Measurements from ENCODE around the gene RC3H1. TPM values are rescaled to one million over a fixed set of nuclear protein-coding genes. Genes with fewer than 3 reads are reported as not detected.
A peak's percentile ranks its signal among the peaks of the same experiment; 100 is the strongest.
"Not testable (repeated sequence)": the region's sequence is repeated elsewhere in the genome, so short reads cannot be mapped to it uniquely, and the experiment has no call there.

Gene RC3H1, protein sequence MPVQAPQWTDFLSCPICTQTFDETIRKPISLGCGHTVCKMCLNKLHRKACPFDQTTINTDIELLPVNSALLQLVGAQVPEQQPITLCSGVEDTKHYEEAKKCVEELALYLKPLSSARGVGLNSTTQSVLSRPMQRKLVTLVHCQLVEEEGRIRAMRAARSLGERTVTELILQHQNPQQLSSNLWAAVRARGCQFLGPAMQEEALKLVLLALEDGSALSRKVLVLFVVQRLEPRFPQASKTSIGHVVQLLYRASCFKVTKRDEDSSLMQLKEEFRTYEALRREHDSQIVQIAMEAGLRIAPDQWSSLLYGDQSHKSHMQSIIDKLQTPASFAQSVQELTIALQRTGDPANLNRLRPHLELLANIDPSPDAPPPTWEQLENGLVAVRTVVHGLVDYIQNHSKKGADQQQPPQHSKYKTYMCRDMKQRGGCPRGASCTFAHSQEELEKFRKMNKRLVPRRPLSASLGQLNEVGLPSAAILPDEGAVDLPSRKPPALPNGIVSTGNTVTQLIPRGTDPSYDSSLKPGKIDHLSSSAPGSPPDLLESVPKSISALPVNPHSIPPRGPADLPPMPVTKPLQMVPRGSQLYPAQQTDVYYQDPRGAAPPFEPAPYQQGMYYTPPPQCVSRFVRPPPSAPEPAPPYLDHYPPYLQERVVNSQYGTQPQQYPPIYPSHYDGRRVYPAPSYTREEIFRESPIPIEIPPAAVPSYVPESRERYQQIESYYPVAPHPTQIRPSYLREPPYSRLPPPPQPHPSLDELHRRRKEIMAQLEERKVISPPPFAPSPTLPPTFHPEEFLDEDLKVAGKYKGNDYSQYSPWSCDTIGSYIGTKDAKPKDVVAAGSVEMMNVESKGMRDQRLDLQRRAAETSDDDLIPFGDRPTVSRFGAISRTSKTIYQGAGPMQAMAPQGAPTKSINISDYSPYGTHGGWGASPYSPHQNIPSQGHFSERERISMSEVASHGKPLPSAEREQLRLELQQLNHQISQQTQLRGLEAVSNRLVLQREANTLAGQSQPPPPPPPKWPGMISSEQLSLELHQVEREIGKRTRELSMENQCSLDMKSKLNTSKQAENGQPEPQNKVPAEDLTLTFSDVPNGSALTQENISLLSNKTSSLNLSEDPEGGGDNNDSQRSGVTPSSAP
- total RNA-seq (2014; rRNA removed; shearing (Covaris generic); ENCODE audit: low replicate concordance), result 6.9 and 9.4 TPM in 2 replicates

GRCh38 chr1:174022080-174022975 is at the start of gene RC3H1:
RC3H1 (minus strand) TSS chr1:174022357; CDS start chr1:173992985, 29,372 bp downstream.
- peak; percentile 89 for DNase-seq (ENCODE audit: low read depth)
- in situ Hi-C loops (cut with HindIII; ENCODE audit: low pct_unique_long_range_greater_than_20kb, low sequenced_read_pairs), result no loop called here

DNA sequence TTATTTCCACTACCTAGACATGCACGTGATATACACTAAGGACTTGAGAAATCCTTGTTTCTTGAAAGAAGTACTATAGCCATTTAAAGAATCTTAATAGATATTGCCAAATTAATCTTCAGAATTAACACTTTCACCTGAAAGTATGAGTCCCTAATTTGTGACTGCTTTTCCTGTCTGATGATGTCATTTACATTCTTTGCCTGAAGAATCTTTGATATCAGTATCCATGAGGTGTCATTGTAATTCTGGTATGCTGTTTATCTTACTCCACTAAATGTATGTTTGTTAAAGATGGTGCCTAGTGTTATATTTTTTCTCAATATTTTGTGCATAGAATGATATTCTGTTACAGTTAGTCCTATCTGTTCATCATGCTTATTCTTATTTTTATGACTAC is 48.5 kb upstream of the RC3H1 start:
- DNase-seq (ENCODE audit: low read depth), result no peak
- in situ Hi-C loops (cut with HindIII; ENCODE audit: low pct_unique_long_range_greater_than_20kb, low sequenced_read_pairs), result no loop called here

- in situ Hi-C loops (cut with HindIII; ENCODE audit: low pct_unique_long_range_greater_than_20kb, low sequenced_read_pairs), result no loop called here
- DNase-seq (ENCODE audit: low read depth), result no peak
These were observed 45.8 kb upstream of the RC3H1 start for GRCh38 chr1:174068000-174068399.

DNA sequence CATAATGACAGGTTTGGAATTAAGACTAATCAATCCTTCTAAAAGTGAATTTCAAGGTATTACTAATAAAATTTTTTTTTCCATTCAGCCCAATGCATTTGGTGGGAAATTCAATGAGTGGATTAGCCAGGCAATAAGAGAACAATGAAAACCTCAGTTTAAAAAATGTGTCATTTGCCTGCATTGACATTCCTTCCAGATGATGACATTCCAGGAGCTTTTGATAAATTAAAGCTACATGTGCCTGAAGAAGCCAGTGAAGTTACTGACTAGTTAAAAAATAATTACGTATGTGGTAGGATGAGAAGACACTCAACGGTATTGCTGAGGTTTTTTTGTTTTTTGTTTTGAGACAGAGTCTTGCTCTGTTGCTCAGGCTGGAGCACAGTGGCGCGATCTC is 37.9 kb upstream of the RC3H1 start:
- in situ Hi-C loops (cut with HindIII; ENCODE audit: low pct_unique_long_range_greater_than_20kb, low sequenced_read_pairs), result no loop called here
- DNase-seq (ENCODE audit: low read depth), result peak; percentile 7

DNA sequence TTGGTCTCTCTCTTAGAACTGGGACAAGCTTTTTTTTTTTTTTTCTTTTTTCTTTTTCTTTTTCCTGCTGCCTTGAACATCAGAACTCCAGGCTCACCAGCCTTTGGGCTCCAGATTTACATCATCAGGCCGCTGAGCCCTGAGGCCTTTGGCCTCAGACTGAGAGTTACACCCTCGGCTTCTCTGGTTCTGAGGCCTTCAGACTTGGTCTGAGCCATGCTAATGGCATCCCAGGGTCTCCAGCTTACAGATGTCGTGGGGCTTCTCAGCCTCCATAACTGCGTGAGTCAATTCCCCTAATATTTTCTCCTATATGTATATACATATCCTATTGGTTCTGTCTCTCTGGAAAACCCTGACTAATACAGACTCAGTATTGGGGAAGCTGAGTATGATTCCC is 36.5 kb upstream of the RC3H1 start:
- no peak for DNase-seq (ENCODE audit: low read depth)
- in situ Hi-C loops (cut with HindIII; ENCODE audit: low pct_unique_long_range_greater_than_20kb, low sequenced_read_pairs), result no loop called here

DNA sequence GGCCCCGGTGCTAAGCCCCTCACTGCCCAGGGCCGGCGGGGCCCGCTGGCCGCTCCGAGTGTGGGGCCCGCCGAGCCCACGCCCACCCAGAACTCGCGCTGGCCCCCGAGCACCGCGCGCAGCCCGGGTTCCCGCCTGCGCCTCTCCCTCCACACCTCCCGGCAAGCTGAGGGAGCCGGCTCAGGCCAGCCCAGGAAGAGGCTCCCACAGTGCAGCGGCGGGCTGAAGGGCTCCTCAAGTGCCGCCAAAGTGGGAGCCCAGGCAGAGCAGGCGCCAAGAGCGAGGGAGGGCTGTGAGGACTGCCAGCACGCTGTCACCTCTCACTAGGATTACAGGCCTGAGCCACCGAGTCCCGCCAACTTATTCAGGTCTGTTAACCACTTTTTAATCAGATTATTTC is 34.5 kb upstream of the RC3H1 start:
- in situ Hi-C loops (cut with HindIII; ENCODE audit: low pct_unique_long_range_greater_than_20kb, low sequenced_read_pairs); DNase-seq (ENCODE audit: low read depth): not testable (repeated sequence)

DNA sequence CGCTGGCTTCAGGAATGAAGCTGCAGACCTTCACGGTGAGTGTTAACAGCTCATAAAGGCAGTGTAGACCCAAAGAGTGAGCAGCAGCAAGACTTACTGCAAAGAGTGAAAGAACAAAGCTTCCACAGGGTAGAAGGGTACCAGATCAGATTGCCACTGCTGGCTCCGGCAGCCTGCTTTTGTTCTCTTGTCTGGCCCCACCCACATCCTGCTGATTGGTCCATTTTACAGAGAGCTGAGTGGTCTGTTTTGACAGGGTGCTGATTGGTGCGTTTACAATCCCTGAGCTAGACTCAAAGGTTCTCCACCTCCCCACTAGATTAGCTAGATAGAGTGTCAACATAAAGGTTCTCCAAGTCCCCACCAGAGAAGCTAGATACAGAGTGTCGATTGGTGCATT is 33.6 kb upstream of the RC3H1 start:
- in situ Hi-C loops (cut with HindIII; ENCODE audit: low pct_unique_long_range_greater_than_20kb, low sequenced_read_pairs); DNase-seq (ENCODE audit: low read depth): not testable (repeated sequence)

DNA sequence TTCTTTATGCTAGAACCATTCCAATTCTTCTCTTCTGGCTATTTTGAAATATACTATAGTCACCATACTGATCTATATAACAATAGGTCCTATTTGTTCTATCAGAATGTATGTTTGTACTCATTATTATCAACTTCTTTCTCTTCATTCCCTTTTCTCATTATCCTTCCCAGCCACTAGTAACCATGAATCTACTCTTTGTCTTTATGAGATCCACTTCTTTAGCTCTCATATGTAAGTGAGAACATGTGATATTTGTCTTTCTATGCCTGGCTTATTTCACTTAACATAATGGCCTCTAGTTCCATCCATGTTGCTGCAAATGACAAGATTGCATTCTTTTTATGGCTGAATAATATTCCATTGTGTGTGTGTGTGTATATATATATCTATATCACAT is 31.7 kb upstream of the RC3H1 start:
- no peak for DNase-seq (ENCODE audit: low read depth)
- in situ Hi-C loops (cut with HindIII; ENCODE audit: low pct_unique_long_range_greater_than_20kb, low sequenced_read_pairs), result no loop called here

GRCh38 chr1:174052621-174053020 is 30.5 kb upstream of the RC3H1 start:
- DNase-seq (ENCODE audit: low read depth), result no peak
- in situ Hi-C loops (cut with HindIII; ENCODE audit: low pct_unique_long_range_greater_than_20kb, low sequenced_read_pairs), result no loop called here

- DNase-seq (ENCODE audit: low read depth), result no peak
- in situ Hi-C loops (cut with HindIII; ENCODE audit: low pct_unique_long_range_greater_than_20kb, low sequenced_read_pairs), result no loop called here
These were observed 29.8 kb upstream of the RC3H1 start for GRCh38 chr1:174051956-174052355.

- no peak for DNase-seq (ENCODE audit: low read depth)
- in situ Hi-C loops (cut with HindIII; ENCODE audit: low pct_unique_long_range_greater_than_20kb, low sequenced_read_pairs), result no loop called here
These were observed 27.4 kb upstream of the RC3H1 start for GRCh38 chr1:174049514-174049913.

DNA sequence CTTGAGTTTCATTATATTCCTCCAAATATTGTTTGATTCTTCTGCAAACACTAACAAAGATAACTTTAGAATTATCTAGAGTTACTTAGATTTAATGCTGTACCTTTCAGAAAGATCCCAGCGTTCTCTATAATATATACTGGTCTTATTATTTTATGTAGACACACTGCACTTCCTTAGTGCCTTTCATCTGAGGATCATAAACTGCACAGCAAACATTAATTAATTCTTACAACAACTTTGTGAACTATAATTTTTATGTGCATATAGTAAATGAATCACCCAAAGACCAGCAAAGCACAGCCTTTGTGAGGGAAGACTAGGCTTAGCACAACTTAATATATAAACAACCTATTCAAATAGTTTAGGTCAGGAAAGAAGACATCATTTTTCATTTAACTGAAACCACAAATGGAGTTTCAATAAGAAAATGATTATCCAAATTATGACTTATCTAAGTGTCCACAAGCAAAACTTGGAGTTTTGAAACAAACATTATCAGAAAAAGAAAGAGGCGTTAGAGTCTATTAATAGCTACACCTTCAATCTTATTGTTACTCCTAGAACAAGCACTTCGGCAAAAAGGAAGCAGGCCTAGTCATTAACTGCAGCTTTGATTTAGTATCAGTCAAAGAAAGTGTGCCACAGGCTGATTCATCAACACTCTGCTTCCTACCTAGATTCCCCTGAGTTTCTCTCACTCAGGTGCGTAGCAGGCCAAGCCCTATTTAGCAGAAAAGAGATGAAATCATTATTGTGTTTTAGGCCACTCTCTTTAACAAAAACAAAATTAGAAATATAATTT is 22.5 kb upstream of the RC3H1 start:
- in situ Hi-C loops (cut with HindIII; ENCODE audit: low pct_unique_long_range_greater_than_20kb, low sequenced_read_pairs), result no loop called here

DNA sequence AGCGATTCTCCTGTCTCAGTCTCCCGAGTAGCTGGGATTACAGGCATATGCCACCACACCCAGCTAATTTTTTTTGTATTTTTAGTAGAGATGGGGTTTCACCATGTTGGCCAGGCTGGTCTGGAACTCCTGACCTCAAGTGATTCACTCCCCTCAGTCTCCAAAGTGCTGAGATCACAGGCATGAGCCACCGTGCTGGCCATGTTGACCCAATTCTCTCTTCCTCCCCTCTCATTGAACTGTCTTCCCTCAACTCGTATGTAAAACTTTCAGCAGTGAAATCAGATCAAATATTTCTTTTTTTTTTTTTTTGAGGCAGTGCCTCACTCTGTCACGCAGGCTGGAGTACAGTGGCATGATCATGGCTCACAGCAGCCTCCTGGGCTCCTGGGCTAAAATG is 20.4 kb upstream of the RC3H1 start:
- in situ Hi-C loops (cut with HindIII; ENCODE audit: low pct_unique_long_range_greater_than_20kb, low sequenced_read_pairs); DNase-seq (ENCODE audit: low read depth): not testable (repeated sequence)

More for the DNA sequence above, 22.5 kb upstream of the RC3H1 start:
- no peak for DNase-seq (ENCODE audit: low read depth)

DNA sequence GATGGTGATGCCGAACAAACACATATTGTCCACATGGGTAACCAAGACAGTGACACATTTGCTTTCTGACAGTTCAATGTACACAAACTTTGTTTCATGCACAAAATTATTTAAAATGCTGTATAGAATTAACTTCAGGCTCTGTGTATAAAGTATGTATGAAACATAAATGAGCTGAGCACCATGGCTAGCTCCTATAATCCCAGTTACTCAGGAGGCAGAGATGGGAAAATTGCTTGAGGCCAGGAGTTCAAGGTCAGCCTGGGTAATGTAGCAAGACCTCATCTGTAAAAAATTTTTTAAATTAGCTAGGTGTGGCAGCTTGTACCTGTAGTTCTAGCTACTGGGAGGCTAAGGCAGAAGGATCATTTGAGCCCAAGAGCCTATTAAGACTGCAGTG is 19.2 kb upstream of the RC3H1 start:
- in situ Hi-C loops (cut with HindIII; ENCODE audit: low pct_unique_long_range_greater_than_20kb, low sequenced_read_pairs), result no loop called here
- DNase-seq (ENCODE audit: low read depth), result no peak

DNA sequence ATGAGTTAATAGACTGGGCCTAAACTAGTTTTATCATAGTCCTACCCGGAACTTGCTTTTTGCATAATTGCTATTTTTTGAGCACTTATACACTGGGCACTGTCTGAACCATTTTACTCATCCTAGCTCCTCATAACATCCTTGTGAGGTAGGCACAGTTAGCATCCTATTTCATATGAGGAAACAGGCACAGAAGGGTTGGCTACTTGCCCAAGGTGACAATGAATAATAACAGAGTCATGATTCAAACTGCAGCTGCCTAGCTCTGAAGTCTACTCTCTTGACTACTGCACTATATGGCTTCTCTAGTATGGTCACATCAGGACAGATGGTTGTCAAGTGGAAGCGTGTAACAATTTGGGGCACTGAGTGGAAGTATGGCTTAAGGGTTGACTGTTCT is 18.2 kb upstream of the RC3H1 start:
- peak; percentile 45 for DNase-seq (ENCODE audit: low read depth)
- in situ Hi-C loops (cut with HindIII; ENCODE audit: low pct_unique_long_range_greater_than_20kb, low sequenced_read_pairs), result no loop called here

DNA sequence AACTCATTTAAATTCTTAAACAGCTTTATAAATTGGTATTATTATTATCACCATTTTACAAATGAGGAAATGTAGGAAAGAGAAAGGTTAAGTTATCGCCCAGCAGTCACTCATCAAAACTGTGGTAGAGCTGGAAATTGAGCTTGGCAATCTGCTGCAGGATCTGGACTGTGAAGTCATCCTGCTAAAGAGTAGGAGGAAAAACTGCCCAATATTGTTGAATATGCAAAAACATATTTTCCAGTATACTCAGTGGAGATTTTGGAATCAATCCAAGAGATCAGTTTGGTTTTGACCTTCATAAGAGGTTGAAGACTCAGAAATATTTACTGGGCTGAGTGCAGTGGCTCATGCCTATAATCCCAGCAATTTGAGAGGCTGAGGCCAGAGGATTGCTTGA is 16.9 kb upstream of the RC3H1 start:
- in situ Hi-C loops (cut with HindIII; ENCODE audit: low pct_unique_long_range_greater_than_20kb, low sequenced_read_pairs), result no loop called here
- DNase-seq (ENCODE audit: low read depth), result no peak

GRCh38 chr1:174036798-174037197 is 14.6 kb upstream of the RC3H1 start:
- in situ Hi-C loops (cut with HindIII; ENCODE audit: low pct_unique_long_range_greater_than_20kb, low sequenced_read_pairs), result no loop called here
- DNase-seq (ENCODE audit: low read depth), result no peak
